G401.6 (cell line): ENCODE measurements around the gene BCL2L1.
"Not testable (repeated sequence)": the region's sequence is repeated elsewhere in the genome, so short reads cannot be mapped to it uniquely, and the experiment has no call there.

ENCODE experiments used
- FAIRE-seq: peaks from 2 replicates; lab custom pipeline; 2012; peaks lifted over from hg19 to GRCh38; lab: Jason Lieb, UNC

Gene BCL2L1

DNA sequence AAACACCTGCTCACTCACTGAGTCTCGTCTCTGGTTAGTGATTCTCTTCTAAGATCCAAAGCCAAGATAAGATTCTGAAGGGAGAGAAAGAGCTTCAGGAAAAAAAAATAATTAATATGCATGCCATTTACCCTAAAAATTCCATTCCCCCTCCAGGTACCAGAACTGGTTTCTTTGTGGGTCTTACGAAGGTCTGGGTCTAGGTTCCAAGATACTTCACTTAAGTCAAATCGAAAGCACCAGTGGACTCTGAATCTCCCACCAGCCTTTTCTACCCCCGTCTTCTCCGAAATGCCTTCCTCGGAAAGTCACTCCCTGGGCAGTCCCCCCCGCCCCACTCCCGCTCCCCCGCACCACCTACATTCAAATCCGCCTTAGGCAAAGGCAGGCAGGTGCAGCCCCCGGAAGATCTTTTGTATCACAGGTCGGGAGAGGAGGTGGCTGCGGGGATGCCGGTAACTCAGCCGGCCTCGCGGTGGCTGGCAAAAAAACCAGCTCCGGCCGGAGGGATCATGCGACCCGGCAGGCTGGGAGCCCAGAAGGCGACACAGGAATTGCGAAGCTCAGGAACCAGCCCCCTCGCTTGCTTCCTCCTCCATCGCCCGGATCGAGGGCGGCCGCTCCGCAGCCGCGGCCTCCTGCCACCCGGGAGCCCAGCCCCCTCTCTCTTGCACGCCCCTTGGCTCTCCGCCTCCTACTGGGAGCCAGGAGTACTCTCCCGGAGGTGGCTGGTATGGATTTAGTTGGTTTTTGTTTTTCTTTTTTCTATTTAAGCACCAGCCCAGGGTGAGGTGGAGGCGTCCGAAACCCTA is at the start of gene BCL2L1:
TSS of gene BCL2L1 (minus strand) at position 612 of the 812 bp plus-strand sequence. CDS start 650 bp downstream, outside the sequence.
- FAIRE-seq, result no peak

- FAIRE-seq, result no peak
Measured at GRCh38 chr20:31770243-31770642, 47.6 kb upstream of the BCL2L1 start.

DNA sequence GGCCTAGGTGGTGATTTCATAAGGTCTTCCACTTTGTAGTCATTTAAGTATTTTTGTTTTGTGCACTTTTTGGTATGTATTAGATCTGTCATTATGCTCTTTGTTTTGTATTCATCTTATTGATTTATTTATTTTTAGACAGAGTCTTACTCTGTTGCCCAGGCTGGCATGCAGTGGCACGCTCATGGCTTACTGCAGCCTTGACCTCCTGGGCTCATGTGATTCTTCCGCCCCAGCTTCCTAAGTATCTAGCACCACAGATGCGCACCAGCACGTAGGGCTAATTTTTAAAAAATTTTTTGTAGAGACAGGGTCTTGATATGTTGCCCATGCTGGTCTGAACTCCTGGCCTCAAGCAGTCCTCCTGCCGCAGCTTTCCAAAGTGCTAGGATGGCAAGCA is 47.0 kb upstream of the BCL2L1 start:
- no peak for FAIRE-seq

DNA sequence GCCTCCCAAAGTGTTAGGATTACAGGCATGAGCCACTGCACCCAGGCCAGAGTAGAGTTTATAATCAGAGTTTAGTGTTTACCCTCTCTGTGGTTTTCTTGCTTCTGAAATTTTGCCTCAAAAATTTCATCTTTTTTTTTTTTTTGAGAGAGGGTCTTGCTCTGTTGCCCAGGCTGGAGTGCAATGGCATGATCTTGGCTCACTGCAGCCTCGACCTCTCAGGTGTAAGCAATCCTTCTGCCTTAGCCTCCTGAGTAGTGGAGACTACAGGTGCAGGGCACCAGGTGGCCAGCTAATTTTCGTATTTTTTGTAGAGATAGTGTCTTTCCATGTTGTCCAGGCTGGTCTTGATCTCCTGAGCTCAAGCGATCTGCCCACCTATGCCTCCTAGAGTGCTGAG is 45.1 kb upstream of the BCL2L1 start:
- no peak for FAIRE-seq

GRCh38 chr20:31764641-31765305 is 42.1 kb upstream of the BCL2L1 start:
- no peak for FAIRE-seq

- no peak for FAIRE-seq
Measured at GRCh38 chr20:31760519-31761240, 38.0 kb upstream of the BCL2L1 start.

- no peak for FAIRE-seq
Measured at GRCh38 chr20:31759836-31760518, 37.3 kb upstream of the BCL2L1 start.

- peak; percentile 42 for FAIRE-seq
Measured at GRCh38 chr20:31758991-31759390, 36.3 kb upstream of the BCL2L1 start.

- FAIRE-seq, result no peak
Measured at GRCh38 chr20:31758521-31758920, 35.9 kb upstream of the BCL2L1 start.

GRCh38 chr20:31757254-31757653 is 34.6 kb upstream of the BCL2L1 start:
- no peak for FAIRE-seq

DNA sequence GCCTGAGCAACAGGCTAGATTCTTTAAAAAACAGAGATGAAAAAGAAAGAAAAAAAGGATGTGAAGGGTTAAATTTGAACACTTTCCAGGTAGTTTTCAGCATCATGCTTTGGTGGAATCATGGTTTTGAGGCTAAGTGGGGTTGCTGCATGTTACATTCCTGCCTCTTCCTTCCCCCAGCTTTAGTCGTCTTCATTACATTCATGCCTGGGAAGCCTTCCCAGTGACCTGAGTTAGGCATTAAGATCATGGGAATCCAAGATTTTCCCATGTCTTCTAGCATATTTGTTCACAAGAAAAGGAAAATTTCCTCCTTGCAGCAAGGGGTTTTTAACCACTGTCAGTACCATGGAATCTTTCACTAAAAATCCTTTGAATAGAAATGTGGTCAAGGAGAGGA is 28.5 kb upstream of the BCL2L1 start:
- no peak for FAIRE-seq

DNA sequence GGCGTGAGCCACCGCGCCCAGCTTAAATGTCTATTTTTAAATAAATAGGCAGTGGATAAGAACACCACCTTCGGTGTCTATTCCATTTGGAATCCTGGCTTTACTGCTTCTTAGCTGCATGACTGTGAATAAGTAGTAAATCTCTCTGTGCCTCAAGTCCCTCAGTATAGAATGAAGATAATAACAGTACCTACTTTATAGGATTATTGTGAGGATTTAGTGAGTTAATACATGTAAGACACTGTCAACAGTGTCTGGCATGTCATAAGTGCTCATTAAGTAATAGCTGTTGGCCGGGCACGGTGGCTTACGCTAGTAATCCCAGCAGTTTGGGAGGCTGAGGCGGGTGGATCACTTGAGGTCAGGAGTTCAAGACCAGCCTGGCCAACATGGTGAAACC is 26.6 kb upstream of the BCL2L1 start:
- no peak for FAIRE-seq

DNA sequence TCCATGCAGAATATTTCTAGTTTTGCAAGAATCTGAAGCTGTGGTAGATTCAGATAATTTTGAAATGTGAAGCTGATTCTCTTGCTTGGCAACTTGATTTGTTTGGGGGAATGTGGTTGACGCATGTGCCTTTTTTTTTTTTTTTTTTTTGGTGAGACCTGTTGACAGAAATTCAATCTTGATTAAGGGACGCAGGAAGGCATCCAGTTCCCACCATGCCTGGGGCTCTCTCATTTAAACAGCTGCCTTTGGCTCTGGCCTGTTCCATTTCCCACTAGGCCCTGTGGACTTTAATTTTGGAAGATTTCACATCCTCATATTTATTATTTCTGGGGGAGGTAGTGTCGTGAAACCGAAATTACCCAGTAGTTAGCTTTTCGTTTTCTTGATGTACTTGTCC is 25.0 kb upstream of the BCL2L1 start:
- FAIRE-seq, result no peak

DNA sequence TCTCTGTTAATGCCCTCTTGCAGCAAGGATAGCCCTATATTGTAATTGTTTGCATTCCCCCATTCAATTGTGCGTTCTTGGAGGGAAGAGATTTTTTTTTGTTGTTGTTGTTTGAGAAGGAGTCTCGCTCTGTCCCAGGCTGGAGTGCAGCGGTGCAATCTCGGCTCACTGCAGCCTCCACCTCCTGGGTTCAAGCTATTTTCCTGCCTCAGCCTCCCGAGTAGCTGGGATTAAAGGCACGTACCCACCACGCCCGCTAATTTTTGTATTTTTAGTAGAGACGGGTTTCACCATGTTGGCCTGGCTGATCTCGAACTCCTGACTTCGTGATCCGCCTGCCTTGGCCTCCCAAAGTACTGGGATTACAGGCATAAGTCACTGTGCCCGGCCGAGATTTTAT is 24.4 kb upstream of the BCL2L1 start:
- not testable (repeated sequence) for FAIRE-seq

DNA sequence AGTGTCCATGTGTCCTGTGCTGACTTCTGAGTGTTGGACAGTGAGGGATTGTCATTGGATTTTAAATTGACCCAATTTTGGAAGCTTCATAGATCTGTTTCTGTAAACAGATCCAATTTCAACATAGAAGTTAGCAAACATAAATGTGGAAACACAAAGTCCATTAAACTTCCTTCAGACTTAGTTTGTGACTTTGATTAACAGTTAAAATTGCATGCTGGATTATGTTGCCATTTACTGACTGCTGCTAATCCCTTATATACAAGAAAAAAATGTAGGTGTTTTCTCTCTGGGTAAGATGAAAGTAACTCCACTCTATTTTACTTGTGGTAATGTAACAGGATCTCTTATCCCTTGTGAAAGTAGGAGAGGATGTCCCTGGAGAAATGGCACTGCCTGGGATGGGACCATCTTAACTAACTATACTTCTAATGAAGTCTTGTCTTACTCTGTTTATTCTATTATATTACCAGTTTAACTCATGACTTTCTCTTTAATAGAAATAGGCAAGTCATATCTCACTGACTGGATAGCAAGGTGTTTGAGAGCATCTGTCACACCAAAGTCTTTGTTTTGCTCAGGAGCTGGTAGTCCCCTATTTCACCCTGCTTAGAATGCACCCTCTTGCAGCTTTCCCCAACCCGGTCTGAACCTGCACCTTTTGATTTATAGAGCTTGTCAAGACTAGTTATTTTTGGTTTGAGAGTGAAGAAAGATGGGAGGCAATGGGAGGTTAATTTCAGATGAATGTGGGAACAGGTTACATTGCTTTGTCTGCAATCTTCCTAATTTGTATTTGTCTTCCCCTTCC is 23.6 kb upstream of the BCL2L1 start:
- FAIRE-seq, result no peak

GRCh38 chr20:31740656-31741323 is 18.1 kb upstream of the BCL2L1 start:
- FAIRE-seq, result no peak

DNA sequence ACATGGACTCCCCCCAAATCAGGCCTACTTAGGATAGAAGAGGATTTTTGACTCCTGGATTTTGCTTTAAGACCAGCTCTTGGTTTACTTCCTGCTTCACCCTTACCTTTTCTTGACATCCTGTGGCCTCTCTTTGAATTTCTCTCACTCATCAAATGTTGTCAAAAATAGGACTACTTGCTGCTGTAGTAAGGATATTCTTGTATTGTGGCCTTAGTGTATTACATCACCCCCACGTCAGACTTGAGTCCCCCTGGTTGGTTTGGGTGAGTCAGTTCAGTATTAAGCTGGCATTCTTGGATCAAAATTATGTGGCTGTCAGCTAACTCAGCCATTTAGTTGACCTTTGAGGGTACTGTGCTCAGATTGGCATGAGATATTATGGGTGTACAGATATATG is 17.5 kb upstream of the BCL2L1 start:
- no peak for FAIRE-seq

DNA sequence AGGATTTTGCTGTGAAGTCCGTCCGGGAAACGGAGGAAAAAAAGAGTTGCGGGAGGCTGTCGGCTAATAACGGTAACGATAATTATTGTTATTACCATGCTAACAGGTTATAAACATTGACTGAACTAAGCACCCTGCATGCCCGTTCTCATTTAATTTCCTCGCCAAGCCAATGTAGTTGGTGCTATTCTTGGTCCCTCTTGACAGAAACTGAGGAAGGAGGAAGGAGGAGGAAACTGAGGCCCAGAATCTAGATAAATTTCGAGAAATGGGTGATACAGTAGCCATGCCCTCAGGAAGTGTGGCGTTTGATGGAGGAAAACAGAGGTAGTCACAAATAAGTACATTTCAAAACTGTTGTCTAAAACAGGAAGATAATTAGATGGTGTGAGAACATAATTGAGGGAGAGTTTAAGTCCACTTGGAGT is 16.9 kb upstream of the BCL2L1 start:
- FAIRE-seq, result no peak

- FAIRE-seq, result peak; percentile 96
Measured at GRCh38 chr20:31738729-31739549, 16.3 kb upstream of the BCL2L1 start, which contains the start of gene TPX2. TPX2 (plus strand) TSS chr20:31739290; CDS start chr20:31757477, 18,187 bp downstream.

DNA sequence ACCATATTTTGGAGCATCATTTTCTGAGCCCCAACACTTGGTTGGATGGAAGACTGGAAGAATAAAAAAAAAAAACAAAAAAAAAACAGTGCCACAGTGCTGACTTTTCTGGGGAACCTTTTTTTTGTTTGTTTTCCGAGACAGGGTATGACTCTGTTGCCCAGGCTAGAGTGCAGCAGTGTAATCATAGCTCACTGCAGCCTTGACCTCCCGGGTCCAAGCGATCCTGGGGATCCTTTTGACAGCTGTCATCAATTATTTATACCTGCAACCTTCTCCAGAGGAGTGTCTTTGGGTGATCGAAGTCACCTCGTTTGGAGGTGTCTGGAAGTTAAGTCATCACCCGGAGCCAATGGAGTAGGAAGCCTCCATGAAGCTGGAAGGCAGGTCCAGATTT is 8.7 kb upstream of the BCL2L1 start:
- FAIRE-seq, result no peak
